GM19455 (cell line): ENCODE results near the gene GSTM2.

ENCODE experiments used
- ATAC-seq: cut with Tn5 transposase; IDR thresholded peaks from one replicate; pipeline ENCODE4 v1.9.1; 2021; ENCODE audit not compliant: unreplicated experiment

Gene GSTM2

GRCh38 chr1:109629372-109630030 lies 38.4 kb upstream of the GSTM2 start:
- no peak for ATAC-seq

GRCh38 chr1:109630081-109630897 lies 37.6 kb upstream of the GSTM2 start:
- ATAC-seq: no peak

GRCh38 chr1:109630898-109631512 lies 36.9 kb upstream of the GSTM2 start:
- ATAC-seq: no peak

- ATAC-seq: no peak
These were observed 36.0 kb upstream of the GSTM2 start for GRCh38 chr1:109631513-109632505.

GRCh38 chr1:109632671-109633346 lies 35.0 kb upstream of the GSTM2 start:
- ATAC-seq: no peak

GRCh38 chr1:109634292-109634691 lies 33.6 kb upstream of the GSTM2 start:
- no peak for ATAC-seq

- no peak for ATAC-seq
These were observed 32.8 kb upstream of the GSTM2 start for GRCh38 chr1:109634771-109635750.

GRCh38 chr1:109635862-109636200 lies 32.0 kb upstream of the GSTM2 start:
- no peak for ATAC-seq

- no peak for ATAC-seq
These were observed 31.5 kb upstream of the GSTM2 start for GRCh38 chr1:109636201-109636952.

GRCh38 chr1:109637446-109637845 lies 30.4 kb upstream of the GSTM2 start:
- no peak for ATAC-seq

- no peak for ATAC-seq
These were observed 28.6 kb upstream of the GSTM2 start for GRCh38 chr1:109639063-109639840.

GRCh38 chr1:109639841-109640184 lies 28.0 kb upstream of the GSTM2 start:
- no peak for ATAC-seq

- no peak for ATAC-seq
These were observed 27.5 kb upstream of the GSTM2 start for GRCh38 chr1:109640285-109640865.

GRCh38 chr1:109641078-109641740 lies 26.6 kb upstream of the GSTM2 start:
- ATAC-seq: no peak

- no peak for ATAC-seq
These were observed 26.0 kb upstream of the GSTM2 start for GRCh38 chr1:109641861-109642260.

- ATAC-seq: no peak
These were observed 25.2 kb upstream of the GSTM2 start for GRCh38 chr1:109642626-109643025.
